ENCODE measurements around the gene COMMD1.

DNA sequence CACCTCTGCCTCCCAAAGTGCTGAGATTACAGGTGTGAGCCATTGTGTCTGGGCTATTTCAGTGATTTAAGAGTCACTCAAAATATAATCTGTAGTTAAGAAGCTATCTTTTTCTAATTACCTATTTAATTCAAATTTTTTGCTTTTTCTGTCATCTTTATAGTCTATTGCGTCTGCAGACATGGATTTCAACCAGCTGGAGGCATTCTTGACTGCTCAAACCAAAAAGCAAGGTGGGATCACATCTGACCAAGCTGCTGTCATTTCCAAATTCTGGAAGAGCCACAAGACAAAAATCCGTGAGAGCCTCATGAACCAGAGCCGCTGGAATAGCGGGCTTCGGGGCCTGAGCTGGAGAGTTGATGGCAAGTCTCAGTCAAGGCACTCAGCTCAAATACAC, 95.1 kb downstream of the COMMD1 start:
- TF ChIP-seq POLR2A (IDR thresholded peaks at IDR 0.05; ENCODE audit: low read depth, low read length): no peak
- no peak for TF ChIP-seq TAF1 (IDR thresholded peaks at IDR 0.05; ENCODE audit: borderline replicate concordance, low read depth, low read length)
- TF ChIP-seq POLR2AphosphoS5 (IDR thresholded peaks at IDR 0.05; ENCODE audit: low read depth, low read length): no peak

All from GM12892 (cell line).